Measurements from ENCODE around the gene IRF2. TPM values are rescaled to one million over a fixed set of nuclear protein-coding genes. Genes with fewer than 3 reads are reported as not detected.

Gene IRF2
- polyA plus RNA-seq, 2 of the 4 experiments (the other 2 are of a cell fraction) = 11.0 to 23.5 TPM

DNA sequence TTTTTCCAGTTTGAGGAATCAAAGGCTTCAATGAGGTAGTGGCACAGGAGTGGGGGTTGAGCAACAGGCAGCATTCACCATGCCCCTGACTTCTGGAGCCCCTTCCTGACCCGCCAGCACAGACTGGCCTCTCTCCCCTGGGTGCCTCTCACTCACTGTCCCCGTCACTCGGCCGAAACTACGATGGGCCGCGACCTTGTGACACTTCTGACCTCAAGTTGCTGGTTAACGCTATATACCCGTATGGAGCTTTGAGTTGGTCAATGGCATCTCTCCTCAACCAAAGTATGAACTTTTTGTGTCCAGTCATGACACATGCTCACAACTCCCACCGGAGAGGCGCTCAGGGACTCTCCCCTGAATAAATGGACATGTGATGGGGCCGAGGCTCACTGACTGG, 72.1 kb downstream of the IRF2 start:
- Histone ChIP-seq H3K4me2 (no peak overlapping the region), H3K27ac (no peak overlapping the region), H3K4me1 (peaks cover 13% of the 10 kb centered on the region; the same call in 2 of the 3 replicates), H3K9me3 (no peaks in the 10 kb centered on the region), H3K4me3 (no peak overlapping the region)
- TF ChIP-seq RARB (CRISPR knock-in tag; IDR thresholded peaks at IDR 0.05) (no peak), NFE2L2 (conservative IDR thresholded peaks at IDR 0.05; ENCODE audit: low read length) (no peak), SMC3 (IDR thresholded peaks at IDR 0.05) (no peak), FOSB (CRISPR knock-in tag; IDR thresholded peaks at IDR 0.05) (no peak), PBX3 (IDR thresholded peaks at IDR 0.05) (no peak), RAD21 (conservative IDR thresholded peaks at IDR 0.05 in 1 of 2, IDR thresholded peaks at IDR 0.05 in 1 of 2) (no peak), MAX (IDR thresholded peaks at IDR 0.05) (no peak), MYC (IDR thresholded peaks at IDR 0.05; ENCODE audit: borderline replicate concordance, low read length) (no peak), HOXB5 (CRISPR knock-in tag; IDR thresholded peaks at IDR 0.05) (no peak), ZSCAN20 (CRISPR knock-in tag; IDR thresholded peaks at IDR 0.05) (no peak), POLR2A (IDR thresholded peaks at IDR 0.05; ENCODE audit: low read length) (no peak), HDAC2 (IDR thresholded peaks at IDR 0.05) (no peak), HOXA7 (CRISPR knock-in tag; IDR thresholded peaks at IDR 0.05) (no peak), MAFK (IDR thresholded peaks at IDR 0.05; ENCODE audit: partially characterized antibody) (no peak), JUNB (IDR thresholded peaks at IDR 0.05) (no peak), BHLHE40 (IDR thresholded peaks at IDR 0.05; ENCODE audit: low read depth, low read length) (no peak), FOSL2 (IDR thresholded peaks at IDR 0.05) (no peak), FOSL2 (CRISPR knock-in tag; IDR thresholded peaks at IDR 0.05) (no peak)
- TF ChIP-seq, protein P1, sequence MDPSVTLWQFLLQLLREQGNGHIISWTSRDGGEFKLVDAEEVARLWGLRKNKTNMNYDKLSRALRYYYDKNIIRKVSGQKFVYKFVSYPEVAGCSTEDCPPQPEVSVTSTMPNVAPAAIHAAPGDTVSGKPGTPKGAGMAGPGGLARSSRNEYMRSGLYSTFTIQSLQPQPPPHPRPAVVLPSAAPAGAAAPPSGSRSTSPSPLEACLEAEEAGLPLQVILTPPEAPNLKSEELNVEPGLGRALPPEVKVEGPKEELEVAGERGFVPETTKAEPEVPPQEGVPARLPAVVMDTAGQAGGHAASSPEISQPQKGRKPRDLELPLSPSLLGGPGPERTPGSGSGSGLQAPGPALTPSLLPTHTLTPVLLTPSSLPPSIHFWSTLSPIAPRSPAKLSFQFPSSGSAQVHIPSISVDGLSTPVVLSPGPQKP (IDR thresholded peaks at IDR 0.05; ENCODE audit: low read depth, low read length) = no peak
- TF ChIP-seq, protein P2, sequence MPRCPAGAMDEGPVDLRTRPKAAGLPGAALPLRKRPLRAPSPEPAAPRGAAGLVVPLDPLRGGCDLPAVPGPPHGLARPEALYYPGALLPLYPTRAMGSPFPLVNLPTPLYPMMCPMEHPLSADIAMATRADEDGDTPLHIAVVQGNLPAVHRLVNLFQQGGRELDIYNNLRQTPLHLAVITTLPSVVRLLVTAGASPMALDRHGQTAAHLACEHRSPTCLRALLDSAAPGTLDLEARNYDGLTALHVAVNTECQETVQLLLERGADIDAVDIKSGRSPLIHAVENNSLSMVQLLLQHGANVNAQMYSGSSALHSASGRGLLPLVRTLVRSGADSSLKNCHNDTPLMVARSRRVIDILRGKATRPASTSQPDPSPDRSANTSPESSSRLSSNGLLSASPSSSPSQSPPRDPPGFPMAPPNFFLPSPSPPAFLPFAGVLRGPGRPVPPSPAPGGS (IDR thresholded peaks at IDR 0.05) = no peak
- TF ChIP-seq, protein P3, sequence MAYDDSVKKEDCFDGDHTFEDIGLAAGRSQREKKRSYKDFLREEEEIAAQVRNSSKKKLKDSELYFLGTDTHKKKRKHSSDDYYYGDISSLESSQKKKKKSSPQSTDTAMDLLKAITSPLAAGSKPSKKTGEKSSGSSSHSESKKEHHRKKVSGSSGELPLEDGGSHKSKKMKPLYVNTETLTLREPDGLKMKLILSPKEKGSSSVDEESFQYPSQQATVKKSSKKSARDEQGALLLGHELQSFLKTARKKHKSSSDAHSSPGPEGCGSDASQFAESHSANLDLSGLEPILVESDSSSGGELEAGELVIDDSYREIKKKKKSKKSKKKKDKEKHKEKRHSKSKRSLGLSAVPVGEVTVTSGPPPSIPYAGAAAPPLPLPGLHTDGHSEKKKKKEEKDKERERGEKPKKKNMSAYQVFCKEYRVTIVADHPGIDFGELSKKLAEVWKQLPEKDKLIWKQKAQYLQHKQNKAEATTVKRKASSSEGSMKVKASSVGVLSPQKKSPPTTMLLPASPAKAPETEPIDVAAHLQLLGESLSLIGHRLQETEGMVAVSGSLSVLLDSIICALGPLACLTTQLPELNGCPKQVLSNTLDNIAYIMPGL (CRISPR knock-in tag; IDR thresholded peaks at IDR 0.05; ENCODE audit: borderline replicate concordance) = no peak
- ChIA-PET CTCF (interaction anchor here (1.3 kb wide), 1 partner anchor 9 kb away, joined by 3 read pairs; no protein-coding TSS in a partner anchor), POLR2A (no interaction called here)
- FAIRE-seq (no peak), DNase-seq (ENCODE audit: low read depth in 1 of 2, low spot score in 1 of 2) (no peak), ATAC-seq (no peak)
- WGBS (ENCODE audit: missing lambda C conversion rate) = 95% methylated on average over 12 of the region's 12 CpGs

GRCh38 chr4:184401397-184402171, 72.8 kb downstream of the IRF2 start:
- ChIA-PET CTCF (interaction anchor here (1.3 kb wide), 1 partner anchor 8 kb away, joined by 3 read pairs; no protein-coding TSS in a partner anchor), POLR2A (no interaction called here)
- FAIRE-seq = no peak
- 92% methylated on average over 13 of the region's 13 CpGs for WGBS (ENCODE audit: missing lambda C conversion rate)
- TF ChIP-seq, protein P2 (IDR thresholded peaks at IDR 0.05) = no peak
- TF ChIP-seq SMC3 (IDR thresholded peaks at IDR 0.05) (no peak), CHD4 (IDR thresholded peaks at IDR 0.05; ENCODE audit: borderline replicate concordance) (no peak), RNF2 (IDR thresholded peaks at IDR 0.05; ENCODE audit: borderline replicate concordance, low read depth) (no peak), CBX2 (IDR thresholded peaks at IDR 0.05; ENCODE audit: borderline replicate concordance, low read depth) (no peak), MYC (IDR thresholded peaks at IDR 0.05; ENCODE audit: borderline replicate concordance, low read length) (no peak), POLR2A (IDR thresholded peaks at IDR 0.05; ENCODE audit: low read length) (no peak)
- H3K4me1 ChIP-seq = peaks cover 13% of the 10 kb centered on the region; the same call in 2 of the 3 replicates
- ATAC-seq = no peak
- no peak overlapping the region for H3K4me3 ChIP-seq
- H3K4me2 ChIP-seq = no peak overlapping the region
- no peak for DNase-seq (ENCODE audit: low read depth in 1 of 2, low spot score in 1 of 2)
- no peaks in the 10 kb centered on the region for H3K9me3 ChIP-seq
- peak overlapping the region in 1 of 2 experiments; percentile 65; a peak in 3 of 6 replicates for H3K27ac ChIP-seq
